ENCODE results near the gene PPARA.

PPARA gene

DNA sequence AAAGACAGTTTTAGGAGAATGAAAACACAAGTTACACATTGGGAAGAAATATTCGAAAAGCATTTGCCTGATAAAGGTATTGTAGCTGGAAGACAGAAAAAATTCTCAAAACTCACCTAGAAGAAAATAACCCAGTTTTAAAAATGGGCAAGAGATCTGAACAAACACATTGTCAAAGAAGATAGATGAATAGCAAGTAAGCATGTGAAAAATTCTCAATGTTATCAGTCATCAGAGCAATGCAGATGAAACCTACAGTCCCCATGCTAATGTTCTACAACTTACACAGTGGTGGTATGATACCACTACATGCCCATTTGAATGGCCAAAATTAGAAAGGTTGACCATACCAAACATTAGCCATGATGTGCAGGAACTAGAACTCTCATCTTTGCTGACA, 29.4 kb downstream of the PPARA start:
- H3K27me3 ChIP-seq (replicated peaks; ENCODE audit: control insufficient read depth, insufficient read depth, low read length), result no peaks in the 10 kb centered on the region
- no peak for DNase-seq (ENCODE audit: extremely low read depth, insufficient read length)
- H3K4me3 ChIP-seq (replicated peaks; ENCODE audit: low read depth, low read length), result no peak overlapping the region

DNA sequence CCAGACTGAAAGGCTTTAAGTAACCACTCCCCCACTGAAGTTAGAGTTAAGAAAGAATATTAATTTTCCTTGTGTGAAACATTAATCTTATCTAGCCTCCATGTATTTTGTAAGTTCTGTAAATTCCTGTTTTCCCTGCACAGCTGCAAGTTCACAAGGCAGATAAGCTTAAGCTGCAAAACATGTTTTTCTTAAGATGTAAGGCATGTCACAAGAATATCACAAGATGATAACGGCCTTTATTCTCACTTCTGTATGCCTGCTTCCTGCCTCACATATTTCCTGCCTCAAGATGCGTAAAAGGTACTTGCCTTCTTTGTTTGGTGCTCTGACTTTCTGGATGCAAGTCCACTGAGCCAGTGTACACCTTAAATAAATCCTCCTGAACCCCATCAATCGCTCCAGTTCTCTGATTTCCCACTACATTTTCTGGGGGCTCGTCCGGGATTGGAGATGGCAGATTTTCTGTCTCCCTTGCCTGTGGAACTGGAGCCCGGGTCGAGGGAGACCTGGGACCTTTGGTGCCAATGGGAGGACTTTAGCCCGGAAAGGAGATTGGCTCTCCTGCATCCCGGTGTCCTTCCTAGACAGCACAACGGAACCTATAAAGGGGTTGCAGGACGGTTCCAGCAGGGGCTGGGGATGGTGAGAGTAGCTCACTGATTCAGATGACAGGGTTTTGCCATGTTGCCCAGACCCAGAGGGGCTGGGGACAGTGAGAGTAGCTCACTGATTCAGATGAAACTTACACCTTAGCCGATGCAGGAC, 30.2 kb downstream of the PPARA start:
- TF ChIP-seq, protein P1, sequence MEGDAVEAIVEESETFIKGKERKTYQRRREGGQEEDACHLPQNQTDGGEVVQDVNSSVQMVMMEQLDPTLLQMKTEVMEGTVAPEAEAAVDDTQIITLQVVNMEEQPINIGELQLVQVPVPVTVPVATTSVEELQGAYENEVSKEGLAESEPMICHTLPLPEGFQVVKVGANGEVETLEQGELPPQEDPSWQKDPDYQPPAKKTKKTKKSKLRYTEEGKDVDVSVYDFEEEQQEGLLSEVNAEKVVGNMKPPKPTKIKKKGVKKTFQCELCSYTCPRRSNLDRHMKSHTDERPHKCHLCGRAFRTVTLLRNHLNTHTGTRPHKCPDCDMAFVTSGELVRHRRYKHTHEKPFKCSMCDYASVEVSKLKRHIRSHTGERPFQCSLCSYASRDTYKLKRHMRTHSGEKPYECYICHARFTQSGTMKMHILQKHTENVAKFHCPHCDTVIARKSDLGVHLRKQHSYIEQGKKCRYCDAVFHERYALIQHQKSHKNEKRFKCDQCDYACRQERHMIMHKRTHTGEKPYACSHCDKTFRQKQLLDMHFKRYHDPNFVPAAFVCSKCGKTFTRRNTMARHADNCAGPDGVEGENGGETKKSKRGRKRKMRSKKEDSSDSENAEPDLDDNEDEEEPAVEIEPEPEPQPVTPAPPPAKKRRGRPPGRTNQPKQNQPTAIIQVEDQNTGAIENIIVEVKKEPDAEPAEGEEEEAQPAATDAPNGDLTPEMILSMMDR (IDR thresholded peaks at IDR 0.05; ENCODE audit: insufficient read depth, low read length, poor library complexity, severe bottlenecking), result no peak
- Histone ChIP-seq H3K27me3 (replicated peaks; ENCODE audit: control insufficient read depth, insufficient read depth, low read length) (no peaks in the 10 kb centered on the region), H3K36me3 (ENCODE audit: control insufficient read depth, insufficient read depth, low read length) (no peaks in the 10 kb centered on the region; the same call in 1 of the 2 replicates), H3K4me3 (replicated peaks; ENCODE audit: low read depth, low read length) (no peak overlapping the region)
- no peak for DNase-seq (ENCODE audit: extremely low read depth, insufficient read length)

More for the DNA sequence above, 29.4 kb downstream of the PPARA start:
- H3K36me3 ChIP-seq (ENCODE audit: control insufficient read depth, insufficient read depth, low read length), result no peaks in the 10 kb centered on the region; the same call in 1 of the 2 replicates
- TF ChIP-seq, protein P1 (IDR thresholded peaks at IDR 0.05; ENCODE audit: insufficient read depth, low read length, poor library complexity, severe bottlenecking), result no peak

DNA sequence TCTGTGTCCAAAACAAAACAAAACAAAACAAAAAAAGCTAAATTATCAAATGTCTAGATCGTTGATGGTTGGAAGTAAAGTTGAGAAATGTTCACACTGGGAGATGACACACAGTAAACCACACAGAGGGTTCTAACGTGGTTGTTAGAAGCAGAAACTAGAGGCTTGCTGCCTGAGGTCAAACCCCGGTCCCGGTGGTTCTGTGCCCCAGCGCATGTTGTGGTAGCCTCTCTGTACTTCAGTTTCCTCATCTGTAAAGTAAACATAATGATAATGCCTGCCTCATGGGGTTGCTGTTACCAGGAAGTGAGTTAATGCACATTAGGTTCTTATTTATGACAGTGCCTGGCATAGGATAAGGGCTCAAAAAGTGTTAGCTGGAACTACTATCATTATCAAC, 33.4 kb downstream of the PPARA start:
- DNase-seq (ENCODE audit: extremely low read depth, insufficient read length), result no peak
- Histone ChIP-seq H3K4me3 (replicated peaks; ENCODE audit: low read depth, low read length) (no peak overlapping the region), H3K36me3 (ENCODE audit: control insufficient read depth, insufficient read depth, low read length) (no peaks in the 10 kb centered on the region; the same call in none of the 2 replicates), H3K27me3 (replicated peaks; ENCODE audit: control insufficient read depth, insufficient read depth, low read length) (no peaks in the 10 kb centered on the region)
- TF ChIP-seq, protein P1 (IDR thresholded peaks at IDR 0.05; ENCODE audit: insufficient read depth, low read length, poor library complexity, severe bottlenecking), result no peak

DNA sequence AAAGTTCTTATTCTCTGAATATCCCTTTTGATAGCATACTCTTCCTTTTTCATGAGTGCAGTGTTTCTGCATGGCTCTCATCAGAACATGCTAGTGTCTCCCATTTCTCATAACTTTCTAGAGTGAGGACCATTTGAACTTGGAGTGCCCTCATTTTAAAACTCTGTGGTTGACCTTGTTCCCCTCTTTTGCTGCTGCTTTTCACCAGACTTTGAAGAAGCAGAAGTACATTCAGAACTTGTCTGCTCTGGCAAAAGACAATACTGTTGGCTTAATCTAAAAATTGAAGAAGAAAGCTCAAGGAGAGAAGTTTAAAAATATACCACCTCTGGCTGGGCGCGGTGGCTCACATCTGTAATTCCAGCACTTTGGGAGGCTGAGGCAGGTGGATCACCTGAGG, 35.0 kb downstream of the PPARA start:
- DNase-seq (ENCODE audit: extremely low read depth, insufficient read length), result no peak
- Histone ChIP-seq H3K4me3 (replicated peaks; ENCODE audit: low read depth, low read length) (no peak overlapping the region), H3K36me3 (ENCODE audit: control insufficient read depth, insufficient read depth, low read length) (no peaks in the 10 kb centered on the region; the same call in none of the 2 replicates), H3K27me3 (replicated peaks; ENCODE audit: control insufficient read depth, insufficient read depth, low read length) (no peaks in the 10 kb centered on the region)
- TF ChIP-seq, protein P1 (IDR thresholded peaks at IDR 0.05; ENCODE audit: insufficient read depth, low read length, poor library complexity, severe bottlenecking), result no peak

DNA sequence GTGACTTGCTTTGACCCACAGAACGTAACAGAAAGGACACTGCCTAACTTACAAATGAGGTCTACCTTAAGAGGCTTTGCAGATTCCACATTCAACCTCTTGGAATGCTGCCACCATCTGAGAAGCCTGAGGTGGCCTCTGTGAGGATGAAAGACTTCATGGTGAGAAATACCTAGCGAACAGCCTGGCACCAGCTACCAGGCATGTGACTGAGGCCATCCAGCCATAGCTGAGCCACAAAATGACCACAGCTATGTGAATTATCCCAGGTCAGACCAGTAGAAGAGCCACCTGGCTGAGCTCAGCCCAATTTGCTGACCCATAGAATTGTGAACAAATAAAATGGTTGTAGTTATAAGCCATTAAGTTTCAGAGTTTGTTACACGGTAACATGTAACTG, 37.5 kb downstream of the PPARA start:
- TF ChIP-seq, protein P1 (IDR thresholded peaks at IDR 0.05; ENCODE audit: insufficient read depth, low read length, poor library complexity, severe bottlenecking), result no peak
- no peaks in the 10 kb centered on the region; the same call in 1 of the 2 replicates for H3K36me3 ChIP-seq (ENCODE audit: control insufficient read depth, insufficient read depth, low read length)
- H3K27me3 ChIP-seq (replicated peaks; ENCODE audit: control insufficient read depth, insufficient read depth, low read length), result no peaks in the 10 kb centered on the region
- DNase-seq (ENCODE audit: extremely low read depth, insufficient read length), result no peak
- H3K4me3 ChIP-seq (replicated peaks; ENCODE audit: low read depth, low read length), result no peak overlapping the region
